Measurements from ENCODE around the gene TNS4.
"Not testable (repeated sequence)": the region's sequence is repeated elsewhere in the genome, so short reads cannot be mapped to it uniquely, and the experiment has no call there.

Gene TNS4, protein sequence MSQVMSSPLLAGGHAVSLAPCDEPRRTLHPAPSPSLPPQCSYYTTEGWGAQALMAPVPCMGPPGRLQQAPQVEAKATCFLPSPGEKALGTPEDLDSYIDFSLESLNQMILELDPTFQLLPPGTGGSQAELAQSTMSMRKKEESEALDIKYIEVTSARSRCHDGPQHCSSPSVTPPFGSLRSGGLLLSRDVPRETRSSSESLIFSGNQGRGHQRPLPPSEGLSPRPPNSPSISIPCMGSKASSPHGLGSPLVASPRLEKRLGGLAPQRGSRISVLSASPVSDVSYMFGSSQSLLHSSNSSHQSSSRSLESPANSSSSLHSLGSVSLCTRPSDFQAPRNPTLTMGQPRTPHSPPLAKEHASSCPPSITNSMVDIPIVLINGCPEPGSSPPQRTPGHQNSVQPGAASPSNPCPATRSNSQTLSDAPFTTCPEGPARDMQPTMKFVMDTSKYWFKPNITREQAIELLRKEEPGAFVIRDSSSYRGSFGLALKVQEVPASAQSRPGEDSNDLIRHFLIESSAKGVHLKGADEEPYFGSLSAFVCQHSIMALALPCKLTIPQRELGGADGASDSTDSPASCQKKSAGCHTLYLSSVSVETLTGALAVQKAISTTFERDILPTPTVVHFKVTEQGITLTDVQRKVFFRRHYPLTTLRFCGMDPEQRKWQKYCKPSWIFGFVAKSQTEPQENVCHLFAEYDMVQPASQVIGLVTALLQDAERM

GRCh38 chr17:40501499-40501911 is at the start of gene TNS4:
Gene TNS4 (minus strand): TSS chr17:40501623. CDS start chr17:40496425, 5,198 bp downstream.
- DNase-seq = no peak

GRCh38 chr17:40550608-40551007 is 49.2 kb upstream of the TNS4 start:
- DNase-seq = no peak

GRCh38 chr17:40548982-40549685 is 47.7 kb upstream of the TNS4 start:
- DNase-seq = no peak

GRCh38 chr17:40548491-40548981 is 47.1 kb upstream of the TNS4 start:
- no peak for DNase-seq

GRCh38 chr17:40547785-40548478 is 46.5 kb upstream of the TNS4 start:
- no peak for DNase-seq

GRCh38 chr17:40547079-40547784 is 45.8 kb upstream of the TNS4 start:
- DNase-seq = peak; percentile 91

- DNase-seq = not testable (repeated sequence)
Observed at GRCh38 chr17:40546497-40546896, 45.1 kb upstream of the TNS4 start.

DNA sequence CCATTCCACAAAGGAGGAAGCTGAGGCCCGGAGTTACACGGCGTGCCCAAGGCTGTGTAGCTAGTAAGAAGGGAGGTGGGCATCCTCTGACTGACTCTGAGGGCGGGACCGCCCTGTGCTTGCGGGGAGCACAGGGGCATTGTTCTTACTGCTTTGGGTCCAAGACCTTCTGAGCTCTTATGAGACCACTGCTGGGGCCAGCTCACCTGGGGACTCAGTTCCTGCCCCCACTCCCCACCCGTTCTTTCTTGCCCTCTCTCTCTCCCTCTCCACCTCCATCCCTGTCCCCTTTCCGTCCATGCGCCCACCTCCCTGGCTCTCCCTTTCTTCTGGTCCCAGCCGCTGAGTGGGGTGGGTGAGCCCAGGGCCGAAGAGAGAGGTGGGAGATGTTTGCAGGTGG is 44.2 kb upstream of the TNS4 start:
- no peak for DNase-seq

DNA sequence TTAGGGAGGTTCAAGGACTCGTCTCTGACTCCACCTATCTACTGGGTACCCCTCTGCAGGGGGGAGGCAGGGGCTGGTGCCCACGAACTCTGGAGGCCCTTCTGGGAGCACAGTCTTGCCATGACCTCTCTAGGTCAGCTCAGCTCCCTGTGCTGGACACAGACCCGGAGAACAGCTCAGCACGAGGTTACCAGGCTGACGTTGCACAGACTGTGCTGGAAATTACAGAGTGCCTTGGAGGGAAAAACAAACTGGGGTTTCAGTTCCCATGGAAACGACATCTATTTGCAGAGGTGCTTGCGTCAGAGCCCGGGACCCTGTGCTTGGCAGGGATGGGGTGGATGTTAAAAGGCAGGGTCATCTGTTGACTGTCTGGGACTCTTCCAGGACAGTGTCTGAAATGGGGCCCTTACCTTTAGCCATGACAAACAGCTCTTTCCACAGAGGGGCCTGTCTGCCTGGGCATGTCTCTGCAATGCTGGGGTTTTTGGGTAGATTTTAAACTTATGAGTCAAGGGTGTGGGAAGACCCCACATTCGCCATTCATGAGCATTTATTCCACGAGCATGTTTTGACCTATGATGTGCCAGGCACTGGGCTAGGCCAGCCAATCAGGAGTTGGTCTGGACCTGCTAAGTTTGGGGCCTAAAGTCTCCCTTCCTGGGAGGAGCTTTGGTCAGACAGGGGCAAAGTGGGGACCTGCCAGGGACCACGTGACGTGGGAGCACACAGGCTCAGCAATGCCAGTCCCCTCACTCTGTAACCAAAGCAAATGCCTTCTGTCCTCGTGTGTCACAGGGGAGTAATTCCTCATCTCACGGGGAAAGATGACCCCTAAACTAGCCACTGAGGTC is 41.4 kb upstream of the TNS4 start:
- DNase-seq = peak; percentile 20

DNA sequence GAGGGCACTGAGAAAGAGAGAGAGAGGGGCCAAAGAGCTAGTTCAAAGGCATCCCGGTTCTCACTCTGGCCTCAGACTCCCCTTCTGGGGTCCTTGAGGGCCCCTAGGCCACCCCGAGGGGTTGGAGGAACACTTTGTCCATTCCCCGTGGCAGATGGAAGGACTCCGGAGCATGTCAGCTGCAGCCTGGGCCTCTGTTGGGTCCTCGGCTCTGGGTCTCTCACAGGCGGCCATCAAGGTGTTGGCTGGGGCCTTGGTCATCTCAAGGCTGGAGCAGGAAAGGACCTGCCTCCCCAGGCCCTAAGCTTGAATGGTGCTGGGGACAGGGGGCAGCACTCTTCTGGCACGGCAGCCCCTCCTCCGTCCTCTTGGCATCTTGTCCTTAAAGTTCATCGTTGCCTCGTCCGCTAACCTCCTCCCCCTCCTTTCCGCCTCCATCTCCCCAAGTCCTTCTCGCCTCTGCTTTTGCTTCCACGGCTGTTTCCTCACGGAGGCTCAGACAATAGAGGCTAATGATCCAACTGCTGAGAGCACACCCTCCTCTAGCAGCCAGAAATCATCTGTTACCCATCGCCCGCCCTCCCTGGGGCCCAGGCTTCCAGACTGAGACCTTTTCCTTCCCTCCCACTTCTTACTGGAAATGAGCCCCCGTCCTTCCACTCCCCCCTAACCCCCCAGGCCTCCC is 40.6 kb upstream of the TNS4 start:
- DNase-seq = no peak

DNA sequence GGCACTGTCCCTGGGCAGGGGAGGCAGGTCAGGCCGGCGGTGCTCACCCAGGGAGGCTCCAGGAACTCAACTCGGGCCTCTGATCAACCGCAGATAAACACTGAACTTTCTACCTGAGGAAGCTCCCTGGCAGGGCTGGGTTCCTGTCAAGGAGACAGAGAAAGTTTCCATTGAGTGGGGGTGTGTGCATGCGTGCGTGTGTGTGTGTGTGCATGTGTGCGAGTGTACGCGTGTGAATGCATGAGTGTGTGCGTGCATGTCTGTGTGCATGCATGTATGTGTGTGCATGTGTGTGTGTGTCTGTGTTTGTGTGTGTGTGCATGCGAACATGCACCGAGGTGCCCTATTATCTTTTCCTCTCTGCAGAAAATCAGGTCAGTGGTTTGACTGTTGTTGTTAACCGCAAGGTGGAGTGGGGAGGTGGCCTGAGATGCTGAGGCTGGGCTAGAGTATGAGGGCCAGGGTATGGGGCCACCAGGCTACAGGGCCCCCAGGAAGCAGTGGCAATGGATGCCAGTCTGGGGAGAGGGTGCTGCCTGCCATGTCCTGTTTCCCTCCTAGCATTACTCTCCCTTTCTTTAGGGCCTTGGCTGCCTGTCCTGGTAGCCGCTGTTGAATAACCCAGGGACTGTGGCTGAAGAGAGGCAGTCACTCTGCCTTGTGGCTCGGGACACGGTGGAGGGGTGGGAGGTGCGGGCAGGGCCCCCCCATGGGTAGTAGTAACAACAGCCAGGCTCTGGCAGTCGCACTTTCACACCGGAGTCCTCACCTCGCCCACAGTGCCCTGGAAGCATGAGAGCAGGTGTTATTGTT is 39.8 kb upstream of the TNS4 start:
- DNase-seq = no peak

- no peak for DNase-seq
Observed at GRCh38 chr17:40540448-40540847, 39.0 kb upstream of the TNS4 start.

GRCh38 chr17:40539711-40540411 is 38.4 kb upstream of the TNS4 start:
- DNase-seq = no peak

DNA sequence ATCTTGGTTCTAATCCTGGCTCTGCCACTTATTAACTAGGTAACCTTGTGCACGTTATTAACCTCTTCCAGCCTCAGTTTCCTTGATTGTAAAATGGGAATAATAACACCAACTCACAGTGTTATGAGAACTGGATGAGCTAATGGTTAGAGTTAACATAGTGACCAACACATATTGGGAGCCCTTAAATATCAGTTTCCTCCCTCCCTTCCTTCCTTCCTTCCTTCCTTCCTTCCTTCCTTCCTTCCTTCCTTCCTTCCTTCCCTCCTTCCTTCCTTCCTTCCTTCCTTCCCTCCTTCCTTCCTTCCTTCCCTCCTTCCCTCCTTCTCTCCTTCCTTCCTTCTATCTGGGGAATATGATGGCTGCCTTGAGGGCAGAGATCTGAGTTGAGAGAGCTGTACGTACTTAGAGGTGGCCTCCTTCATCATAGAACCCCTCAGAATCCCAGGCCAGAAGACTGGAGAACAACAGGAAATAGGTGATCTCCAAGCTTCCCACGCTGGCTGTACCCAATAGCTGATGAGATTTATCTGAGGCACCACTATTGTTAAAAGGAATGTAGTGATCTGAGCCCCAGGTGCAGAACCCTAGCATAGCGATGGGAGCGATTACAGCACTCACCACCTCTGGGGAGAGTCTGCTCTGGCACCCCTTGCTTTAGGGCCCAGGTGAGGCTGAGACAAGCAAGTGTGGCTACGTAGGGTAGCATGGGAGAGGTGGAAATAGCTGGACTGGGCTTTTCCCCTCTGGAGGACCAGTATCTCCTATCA is 37.7 kb upstream of the TNS4 start:
- no peak for DNase-seq

- DNase-seq = no peak
Observed at GRCh38 chr17:40538019-40538935, 36.9 kb upstream of the TNS4 start.

- DNase-seq = no peak
Observed at GRCh38 chr17:40536295-40537171, 35.1 kb upstream of the TNS4 start.

Measured in NCI-H1694 treated with DMSO at 0.1 percent for 48 hours (cell line).